Keratinocyte (primary cell): ENCODE data around the gene MTF1. TPM values are rescaled to one million over a fixed set of nuclear protein-coding genes. Genes with fewer than 3 reads are reported as not detected.

Experiments
- DNase-seq: peaks from one replicate; pipeline ENCODE4 v3.0.0-alpha.2; 2011; ENCODE audit warnings: low read depth, missing footprints, low spot score
- FAIRE-seq: peaks from 2 replicates; lab custom pipeline; 2011; peaks lifted over from hg19 to GRCh38; lab: Jason Lieb, UNC
- H2AFZ ChIP-seq: 2 replicates; pipeline ENCODE4 v1.6.0; 2012; ENCODE audit warnings: low read length, control low read depth, inconsistent platforms; ENCODE audit not compliant: control insufficient read depth
- H3K27ac ChIP-seq: 2 replicates; pipeline ENCODE4 v1.5.1; 2011; ENCODE audit warnings: low read length; ENCODE audit not compliant: control insufficient read depth, insufficient read depth
- H3K27me3 ChIP-seq: 3 replicates; pipeline ENCODE4 v1.6.0; 2011; ENCODE audit warnings: low read length; ENCODE audit not compliant: control insufficient read depth, insufficient read depth; ENCODE audit errors: extremely low read depth
- H3K36me3 ChIP-seq, 2 experiments: 2 replicates in 1 of 2; 3 replicates in 1 of 2; pipeline ENCODE4 v1.5.1; 2011; ENCODE audit warnings: low read length in 2 of 2, mild to moderate bottlenecking in 1 of 2; ENCODE audit not compliant: control insufficient read depth in 2 of 2, insufficient read depth in 2 of 2; ENCODE audit errors: extremely low read depth in 1 of 2
- H3K4me1 ChIP-seq: 3 replicates; pipeline ENCODE4 v1.5.1; 2011; ENCODE audit warnings: low read length; ENCODE audit not compliant: control insufficient read depth, insufficient read depth; ENCODE audit errors: extremely low read depth
- H3K4me2 ChIP-seq: 3 replicates; pipeline ENCODE4 v1.6.0; 2011; ENCODE audit warnings: low read depth, low read length; ENCODE audit not compliant: control insufficient read depth, insufficient read depth; ENCODE audit errors: extremely low read depth
- H3K4me3 ChIP-seq, 3 experiments: fragments of 200-600 bp in 1 of 3; sonication (generic) in 1 of 3; 2 replicates in 2 of 3; 3 replicates in 1 of 3; pipeline ENCODE4 v1.5.1; 2011 to 2016; ENCODE audit warnings: low read length in 3 of 3, mild to moderate bottlenecking in 3 of 3, control low read depth in 2 of 3, inconsistent platforms in 1 of 3, low read depth in 1 of 3, mixed read lengths in 1 of 3, mixed run types in 1 of 3, moderate library complexity in 1 of 3; ENCODE audit not compliant: control insufficient read depth in 2 of 3, insufficient read depth in 2 of 3; ENCODE audit errors: extremely low read depth in 1 of 3
- H3K79me2 ChIP-seq: 2 replicates; pipeline ENCODE4 v1.6.0; 2012; ENCODE audit warnings: low read length; ENCODE audit not compliant: control insufficient read depth, insufficient read depth
- H3K9ac ChIP-seq: 3 replicates; pipeline ENCODE4 v1.6.0; 2011; ENCODE audit warnings: low read length; ENCODE audit not compliant: control insufficient read depth, insufficient read depth; ENCODE audit errors: extremely low read depth
- H3K9me1 ChIP-seq: 3 replicates; pipeline ENCODE4 v1.6.0; 2011; ENCODE audit warnings: low read length; ENCODE audit not compliant: control insufficient read depth, insufficient read depth; ENCODE audit errors: extremely low read depth
- H3K9me3 ChIP-seq: 2 replicates; pipeline ENCODE4 v1.5.1; 2012; ENCODE audit warnings: low read depth, low read length; ENCODE audit not compliant: control insufficient read depth
- H4K20me1 ChIP-seq: 3 replicates; pipeline ENCODE4 v1.6.0; 2011; ENCODE audit warnings: low read length; ENCODE audit not compliant: control insufficient read depth, insufficient read depth; ENCODE audit errors: extremely low read depth
- EZH2 ChIP-seq: IDR thresholded peaks from one replicate; pipeline ENCODE4 v1.6.1; 2012; ENCODE audit warnings: inconsistent platforms, mild to moderate bottlenecking, low read length, moderate library complexity
- dilution Hi-C: fragments of 300-500 bp; cut with MboI; formaldehyde crosslinking; loops from one replicate; pipeline ENCODE4 v1.7.0; 2020; ENCODE audit warnings: low sequenced_read_pairs; ENCODE audit not compliant: extremely low pct_ligation_motif_present
- polyA plus RNA-seq, 5 experiments: library from polyadenylated mRNA; depleted of rRNA in 3 of 5; stranded (reverse) in 3 of 5; stranded (forward) in 1 of 5; unstranded in 1 of 5; fragments of >200 nt; gene quantifications; 1 replicate in 1 of 5; 2 replicates in 3 of 5; 3 replicates in 1 of 5; pipeline versions ENCODE4 v1.2.1 to v1.2.3, GENCODE V29; 2011 to 2012; ENCODE audit warnings: missing spikeins in 2 of 5, low read depth in 1 of 5, low replicate concordance in 1 of 5
- TF ChIP-seq, protein P1 (sequence below), 3 experiments: IDR thresholded peaks in 1 of 3; conservative IDR thresholded peaks in 1 of 3; optimal IDR thresholded peaks in 1 of 3; 2 replicates in 2 of 3; 3 replicates in 1 of 3; pipeline versions ENCODE3 to v1.5.1; 2011; ENCODE audit warnings: low read length in 3 of 3, mild to moderate bottlenecking in 3 of 3, moderate library complexity in 2 of 3, control low read depth in 1 of 3, inconsistent platforms in 1 of 3; ENCODE audit not compliant: insufficient read depth in 2 of 3; ENCODE audit errors: extremely low read depth in 1 of 3

Gene MTF1
- polyA plus RNA-seq, 1 donor (not counting 4 experiments of a cell fraction or from before 2014, with no cell fraction given): 13.1 TPM

DNA sequence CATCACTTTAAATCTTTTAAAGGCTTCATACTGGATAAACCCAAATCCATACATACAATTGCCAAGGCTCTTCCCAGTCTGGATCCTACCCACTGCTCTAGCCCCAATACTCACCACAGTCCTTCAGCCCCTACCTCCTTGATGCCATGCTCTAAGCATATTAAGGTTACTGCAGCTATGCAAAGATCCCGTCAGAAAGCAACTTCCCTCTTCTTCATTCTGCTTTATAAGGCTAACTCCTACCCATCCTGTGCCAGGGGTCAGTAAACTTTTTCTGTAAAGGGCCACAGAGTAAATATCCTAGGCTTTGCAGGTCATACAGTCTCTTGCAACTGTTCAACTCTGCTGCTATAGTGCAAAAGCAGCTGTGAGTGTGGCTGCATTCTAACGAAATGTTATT, 34.3 kb upstream of the MTF1 start:
- H3K79me2 ChIP-seq: no peaks in the 10 kb centered on the region
- H3K4me3 ChIP-seq: no peak overlapping the region
- no peaks in the 10 kb centered on the region for H4K20me1 ChIP-seq
- no peak overlapping the region for H3K27ac ChIP-seq
- H3K27me3 ChIP-seq: no peaks in the 10 kb centered on the region
- TF ChIP-seq EZH2: no peak
- TF ChIP-seq, protein P1, sequence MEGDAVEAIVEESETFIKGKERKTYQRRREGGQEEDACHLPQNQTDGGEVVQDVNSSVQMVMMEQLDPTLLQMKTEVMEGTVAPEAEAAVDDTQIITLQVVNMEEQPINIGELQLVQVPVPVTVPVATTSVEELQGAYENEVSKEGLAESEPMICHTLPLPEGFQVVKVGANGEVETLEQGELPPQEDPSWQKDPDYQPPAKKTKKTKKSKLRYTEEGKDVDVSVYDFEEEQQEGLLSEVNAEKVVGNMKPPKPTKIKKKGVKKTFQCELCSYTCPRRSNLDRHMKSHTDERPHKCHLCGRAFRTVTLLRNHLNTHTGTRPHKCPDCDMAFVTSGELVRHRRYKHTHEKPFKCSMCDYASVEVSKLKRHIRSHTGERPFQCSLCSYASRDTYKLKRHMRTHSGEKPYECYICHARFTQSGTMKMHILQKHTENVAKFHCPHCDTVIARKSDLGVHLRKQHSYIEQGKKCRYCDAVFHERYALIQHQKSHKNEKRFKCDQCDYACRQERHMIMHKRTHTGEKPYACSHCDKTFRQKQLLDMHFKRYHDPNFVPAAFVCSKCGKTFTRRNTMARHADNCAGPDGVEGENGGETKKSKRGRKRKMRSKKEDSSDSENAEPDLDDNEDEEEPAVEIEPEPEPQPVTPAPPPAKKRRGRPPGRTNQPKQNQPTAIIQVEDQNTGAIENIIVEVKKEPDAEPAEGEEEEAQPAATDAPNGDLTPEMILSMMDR (optimal IDR thresholded peaks at IDR 0.05 in 1 of 3, IDR thresholded peaks at IDR 0.05 in 1 of 3, conservative IDR thresholded peaks at IDR 0.05 in 1 of 3; ENCODE audit: extremely low read depth in 1 of 3, insufficient read depth in 2 of 3, low read length in 3 of 3): no peak
- H3K9me3 ChIP-seq: no peaks in the 10 kb centered on the region
- dilution Hi-C loops: no loop called here
- DNase-seq (no peak), FAIRE-seq (no peak)
- H3K4me1 ChIP-seq: no peaks in the 10 kb centered on the region
- no peaks in the 10 kb centered on the region for H3K36me3 ChIP-seq
- H3K4me2 ChIP-seq: no peak overlapping the region
- H3K9me1 ChIP-seq: no peaks in the 10 kb centered on the region
- H2AFZ ChIP-seq: no peak overlapping the region
- H3K9ac ChIP-seq: no peak overlapping the region

GRCh38 chr1:37892151-37893047, 33.0 kb upstream of the MTF1 start:
- FAIRE-seq: no peak
- Histone ChIP-seq H3K4me3 (no peak overlapping the region), H3K4me2 (no peak overlapping the region)

More at GRCh38 chr1:37892151-37893047, 33.0 kb upstream of the MTF1 start:
- Histone ChIP-seq H3K9me3 (no peaks in the 10 kb centered on the region), H3K27me3 (no peaks in the 10 kb centered on the region), H3K36me3 (no peaks in the 10 kb centered on the region), H3K4me1 (no peaks in the 10 kb centered on the region), H3K79me2 (no peaks in the 10 kb centered on the region), H3K9me1 (no peaks in the 10 kb centered on the region), H3K9ac (no peak overlapping the region), H2AFZ (no peak overlapping the region), H4K20me1 (no peaks in the 10 kb centered on the region), H3K27ac (no peak overlapping the region)
- no peak for DNase-seq
- no peak for TF ChIP-seq EZH2
- TF ChIP-seq, protein P1 (optimal IDR thresholded peaks at IDR 0.05 in 1 of 3, IDR thresholded peaks at IDR 0.05 in 1 of 3, conservative IDR thresholded peaks at IDR 0.05 in 1 of 3; ENCODE audit: extremely low read depth in 1 of 3, insufficient read depth in 2 of 3, low read length in 3 of 3): no peak
- dilution Hi-C loops: no loop called here
